ENCODE measurements around the gene FMR1.

Gene FMR1

GRCh38 chrX:147911192-147912022 lies at the start of gene FMR1:
Gene FMR1 (plus strand): TSS chrX:147911919. CDS start chrX:147912180, 261 bp downstream.
- peak; percentile 88 for DNase-seq (ENCODE audit: low read depth)

- no peak for DNase-seq (ENCODE audit: low read depth)
Observed at GRCh38 chrX:147875866-147876596, 35.7 kb upstream of the FMR1 start.

- DNase-seq (ENCODE audit: low read depth) = no peak
Observed at GRCh38 chrX:147876849-147877646, 34.7 kb upstream of the FMR1 start.

- DNase-seq (ENCODE audit: low read depth) = no peak
Observed at GRCh38 chrX:147877726-147878125, 34.0 kb upstream of the FMR1 start.

- no peak for DNase-seq (ENCODE audit: low read depth)
Observed at GRCh38 chrX:147884958-147885357, 26.8 kb upstream of the FMR1 start.

- DNase-seq (ENCODE audit: low read depth) = no peak
Observed at GRCh38 chrX:147890756-147891155, 21.0 kb upstream of the FMR1 start.

GRCh38 chrX:147891896-147892295 lies 19.8 kb upstream of the FMR1 start:
- DNase-seq (ENCODE audit: low read depth) = no peak

GRCh38 chrX:147893741-147894140 lies 18.0 kb upstream of the FMR1 start:
- no peak for DNase-seq (ENCODE audit: low read depth)

- no peak for DNase-seq (ENCODE audit: low read depth)
Observed at GRCh38 chrX:147894366-147894963, 17.3 kb upstream of the FMR1 start.

- DNase-seq (ENCODE audit: low read depth) = no peak
Observed at GRCh38 chrX:147897117-147897516, 14.6 kb upstream of the FMR1 start.

- no peak for DNase-seq (ENCODE audit: low read depth)
Observed at GRCh38 chrX:147898951-147899350, 12.8 kb upstream of the FMR1 start.

GRCh38 chrX:147899379-147900114 lies 12.2 kb upstream of the FMR1 start:
- no peak for DNase-seq (ENCODE audit: low read depth)

- DNase-seq (ENCODE audit: low read depth) = no peak
Observed at GRCh38 chrX:147900349-147900748, 11.4 kb upstream of the FMR1 start.

- no peak for DNase-seq (ENCODE audit: low read depth)
Observed at GRCh38 chrX:147901461-147902126, 10.1 kb upstream of the FMR1 start.

GRCh38 chrX:147902270-147902669 lies 9.4 kb upstream of the FMR1 start:
- DNase-seq (ENCODE audit: low read depth) = no peak

GRCh38 chrX:147908106-147908505 lies 3.6 kb upstream of the FMR1 start:
- no peak for DNase-seq (ENCODE audit: low read depth)

- no peak for DNase-seq (ENCODE audit: low read depth)
Observed at GRCh38 chrX:147910607-147911006, 1.1 kb upstream of the FMR1 start.

GRCh38 chrX:147912093-147912801 lies 528 bp downstream of the FMR1 start:
- DNase-seq (ENCODE audit: low read depth) = peak; percentile 5

- DNase-seq (ENCODE audit: low read depth) = no peak
Observed at GRCh38 chrX:147913570-147913969, 1.9 kb downstream of the FMR1 start.

GRCh38 chrX:147914591-147914990 lies 2.9 kb downstream of the FMR1 start:
- DNase-seq (ENCODE audit: low read depth) = no peak
